A549 (cell line): ENCODE results near the gene RHBDD3.

Source experiments
- CHD4 ChIP-seq: fragments of 200-600 bp; sonication (generic); IDR thresholded peaks from 2 replicates; pipeline ENCODE4 v1.6.1; 2016; ENCODE audit warnings: antibody characterized with exemption, mild to moderate bottlenecking, borderline replicate concordance
- MYC ChIP-seq: IDR thresholded peaks from 2 replicates; pipeline ENCODE4 v1.6.1; 2012; ENCODE audit warnings: mild to moderate bottlenecking, inconsistent platforms, low read length, improper control_type of control experiment, borderline replicate concordance
- NR3C1 ChIP-seq: fragments of >200 bp; sonication (Bioruptor Twin); formaldehyde crosslinking; IDR thresholded peaks from 3 replicates; pipeline ENCODE4 v1.6.1; 2017
- PHF8 ChIP-seq: fragments of 200-600 bp; sonication (generic); IDR thresholded peaks from 2 replicates; pipeline ENCODE4 v1.6.1; 2016; ENCODE audit warnings: low read depth, mild to moderate bottlenecking, antibody characterized with exemption, moderate library complexity, borderline replicate concordance
- POLR2A ChIP-seq: IDR thresholded peaks from 2 replicates; pipeline ENCODE4 v1.6.1; 2012; ENCODE audit warnings: mild to moderate bottlenecking, low read length
- TP53 ChIP-seq: fragments of 250-450 bp; sonication (Bioruptor Pico); IDR thresholded peaks from 2 replicates; pipeline ENCODE4 v1.5.0; 2021; ENCODE audit warnings: mild to moderate bottlenecking, moderate library complexity
- TF ChIP-seq, protein P1 (sequence below): fragments of >200 bp; sonication (Bioruptor Twin); formaldehyde crosslinking; IDR thresholded peaks from 3 replicates; pipeline ENCODE4 v1.5.1; 2016
- TF ChIP-seq, protein P2 (sequence below): fragments of 250-450 bp; sonication (Bioruptor Pico); IDR thresholded peaks from 2 replicates; pipeline ENCODE4 v1.5.0; 2021; ENCODE audit warnings: mild to moderate bottlenecking, moderate library complexity, borderline replicate concordance
- TF ChIP-seq, protein P3 (sequence below): fragments of 200-600 bp; sonication (generic); IDR thresholded peaks from 2 replicates; pipeline ENCODE4 v1.6.1; 2016; ENCODE audit warnings: antibody characterized with exemption, mild to moderate bottlenecking, moderate library complexity

DNA sequence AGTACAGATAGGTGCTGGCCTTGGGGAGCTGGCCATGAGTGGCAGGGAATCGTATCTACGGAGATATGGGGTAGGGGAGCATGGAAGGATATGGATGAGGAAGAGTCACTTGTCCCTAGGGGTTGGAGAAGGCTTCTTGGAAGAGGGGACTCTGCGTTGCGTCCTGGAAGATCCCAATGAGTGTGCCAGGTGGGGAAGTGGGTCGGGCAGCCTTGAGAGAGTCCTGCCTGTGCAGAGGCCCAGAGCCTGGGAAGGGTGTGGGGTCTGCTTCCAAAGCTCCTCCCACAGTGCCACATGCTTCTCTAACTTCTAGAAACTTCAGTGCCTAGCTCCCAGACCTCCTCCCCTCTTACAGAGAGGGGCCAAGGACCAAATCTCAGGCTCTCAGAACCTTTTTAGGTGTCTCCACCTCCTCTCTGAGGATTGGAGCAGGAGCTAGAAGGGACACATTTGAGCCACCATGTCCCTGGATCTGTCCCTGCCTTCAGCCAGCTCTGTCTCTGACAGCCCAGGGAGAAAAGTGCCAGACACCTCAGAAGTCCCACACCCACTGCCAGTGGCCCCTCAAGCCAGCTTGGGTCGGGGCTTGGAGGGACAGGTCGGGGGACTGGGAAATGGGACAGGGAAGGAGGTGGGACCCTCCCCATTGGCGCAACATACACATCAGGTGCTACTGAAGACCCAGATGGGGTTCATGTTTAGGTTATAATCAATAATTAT, 11.0 kb downstream of the RHBDD3 start:
- TF ChIP-seq, protein P1, sequence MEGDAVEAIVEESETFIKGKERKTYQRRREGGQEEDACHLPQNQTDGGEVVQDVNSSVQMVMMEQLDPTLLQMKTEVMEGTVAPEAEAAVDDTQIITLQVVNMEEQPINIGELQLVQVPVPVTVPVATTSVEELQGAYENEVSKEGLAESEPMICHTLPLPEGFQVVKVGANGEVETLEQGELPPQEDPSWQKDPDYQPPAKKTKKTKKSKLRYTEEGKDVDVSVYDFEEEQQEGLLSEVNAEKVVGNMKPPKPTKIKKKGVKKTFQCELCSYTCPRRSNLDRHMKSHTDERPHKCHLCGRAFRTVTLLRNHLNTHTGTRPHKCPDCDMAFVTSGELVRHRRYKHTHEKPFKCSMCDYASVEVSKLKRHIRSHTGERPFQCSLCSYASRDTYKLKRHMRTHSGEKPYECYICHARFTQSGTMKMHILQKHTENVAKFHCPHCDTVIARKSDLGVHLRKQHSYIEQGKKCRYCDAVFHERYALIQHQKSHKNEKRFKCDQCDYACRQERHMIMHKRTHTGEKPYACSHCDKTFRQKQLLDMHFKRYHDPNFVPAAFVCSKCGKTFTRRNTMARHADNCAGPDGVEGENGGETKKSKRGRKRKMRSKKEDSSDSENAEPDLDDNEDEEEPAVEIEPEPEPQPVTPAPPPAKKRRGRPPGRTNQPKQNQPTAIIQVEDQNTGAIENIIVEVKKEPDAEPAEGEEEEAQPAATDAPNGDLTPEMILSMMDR: no peak
- TF ChIP-seq NR3C1: no peak
- no peak for TF ChIP-seq POLR2A
- no peak for TF ChIP-seq MYC
- TF ChIP-seq, protein P2, sequence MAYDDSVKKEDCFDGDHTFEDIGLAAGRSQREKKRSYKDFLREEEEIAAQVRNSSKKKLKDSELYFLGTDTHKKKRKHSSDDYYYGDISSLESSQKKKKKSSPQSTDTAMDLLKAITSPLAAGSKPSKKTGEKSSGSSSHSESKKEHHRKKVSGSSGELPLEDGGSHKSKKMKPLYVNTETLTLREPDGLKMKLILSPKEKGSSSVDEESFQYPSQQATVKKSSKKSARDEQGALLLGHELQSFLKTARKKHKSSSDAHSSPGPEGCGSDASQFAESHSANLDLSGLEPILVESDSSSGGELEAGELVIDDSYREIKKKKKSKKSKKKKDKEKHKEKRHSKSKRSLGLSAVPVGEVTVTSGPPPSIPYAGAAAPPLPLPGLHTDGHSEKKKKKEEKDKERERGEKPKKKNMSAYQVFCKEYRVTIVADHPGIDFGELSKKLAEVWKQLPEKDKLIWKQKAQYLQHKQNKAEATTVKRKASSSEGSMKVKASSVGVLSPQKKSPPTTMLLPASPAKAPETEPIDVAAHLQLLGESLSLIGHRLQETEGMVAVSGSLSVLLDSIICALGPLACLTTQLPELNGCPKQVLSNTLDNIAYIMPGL (CRISPR knock-in tag): no peak
- no peak for TF ChIP-seq TP53 (CRISPR knock-in tag)
- TF ChIP-seq, protein P3, sequence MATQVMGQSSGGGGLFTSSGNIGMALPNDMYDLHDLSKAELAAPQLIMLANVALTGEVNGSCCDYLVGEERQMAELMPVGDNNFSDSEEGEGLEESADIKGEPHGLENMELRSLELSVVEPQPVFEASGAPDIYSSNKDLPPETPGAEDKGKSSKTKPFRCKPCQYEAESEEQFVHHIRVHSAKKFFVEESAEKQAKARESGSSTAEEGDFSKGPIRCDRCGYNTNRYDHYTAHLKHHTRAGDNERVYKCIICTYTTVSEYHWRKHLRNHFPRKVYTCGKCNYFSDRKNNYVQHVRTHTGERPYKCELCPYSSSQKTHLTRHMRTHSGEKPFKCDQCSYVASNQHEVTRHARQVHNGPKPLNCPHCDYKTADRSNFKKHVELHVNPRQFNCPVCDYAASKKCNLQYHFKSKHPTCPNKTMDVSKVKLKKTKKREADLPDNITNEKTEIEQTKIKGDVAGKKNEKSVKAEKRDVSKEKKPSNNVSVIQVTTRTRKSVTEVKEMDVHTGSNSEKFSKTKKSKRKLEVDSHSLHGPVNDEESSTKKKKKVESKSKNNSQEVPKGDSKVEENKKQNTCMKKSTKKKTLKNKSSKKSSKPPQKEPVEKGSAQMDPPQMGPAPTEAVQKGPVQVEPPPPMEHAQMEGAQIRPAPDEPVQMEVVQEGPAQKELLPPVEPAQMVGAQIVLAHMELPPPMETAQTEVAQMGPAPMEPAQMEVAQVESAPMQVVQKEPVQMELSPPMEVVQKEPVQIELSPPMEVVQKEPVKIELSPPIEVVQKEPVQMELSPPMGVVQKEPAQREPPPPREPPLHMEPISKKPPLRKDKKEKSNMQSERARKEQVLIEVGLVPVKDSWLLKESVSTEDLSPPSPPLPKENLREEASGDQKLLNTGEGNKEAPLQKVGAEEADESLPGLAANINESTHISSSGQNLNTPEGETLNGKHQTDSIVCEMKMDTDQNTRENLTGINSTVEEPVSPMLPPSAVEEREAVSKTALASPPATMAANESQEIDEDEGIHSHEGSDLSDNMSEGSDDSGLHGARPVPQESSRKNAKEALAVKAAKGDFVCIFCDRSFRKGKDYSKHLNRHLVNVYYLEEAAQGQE: no peak
- TF ChIP-seq CHD4: no peak
- no peak for TF ChIP-seq PHF8
